Rectal smooth muscle tissue (tissue), 1 donor: ENCODE data around the gene SKIDA1.
A peak's percentile ranks its signal among the peaks of the same experiment; 100 is the strongest.

Experiments used
- H3K27ac ChIP-seq: one replicate; pipeline ENCODE4 v1.7.0; 2013; ENCODE audit warnings: low read depth, low read length, inconsistent platforms
- H3K27me3 ChIP-seq: one replicate; pipeline ENCODE4 v1.7.0; 2013; ENCODE audit warnings: low read length; ENCODE audit not compliant: control insufficient read depth, insufficient read depth
- H3K36me3 ChIP-seq: one replicate; pipeline ENCODE4 v1.7.0; 2013; ENCODE audit warnings: low read length; ENCODE audit not compliant: control insufficient read depth, insufficient read depth
- H3K4me1 ChIP-seq: one replicate; pipeline ENCODE4 v1.7.0; 2013; ENCODE audit warnings: low read length; ENCODE audit not compliant: control insufficient read depth, insufficient read depth
- H3K4me3 ChIP-seq: one replicate; pipeline ENCODE4 v1.7.0; 2013; ENCODE audit warnings: low read length
- H3K9ac ChIP-seq: one replicate; pipeline ENCODE4 v1.7.0; 2013; ENCODE audit warnings: low read length

Gene SKIDA1

DNA sequence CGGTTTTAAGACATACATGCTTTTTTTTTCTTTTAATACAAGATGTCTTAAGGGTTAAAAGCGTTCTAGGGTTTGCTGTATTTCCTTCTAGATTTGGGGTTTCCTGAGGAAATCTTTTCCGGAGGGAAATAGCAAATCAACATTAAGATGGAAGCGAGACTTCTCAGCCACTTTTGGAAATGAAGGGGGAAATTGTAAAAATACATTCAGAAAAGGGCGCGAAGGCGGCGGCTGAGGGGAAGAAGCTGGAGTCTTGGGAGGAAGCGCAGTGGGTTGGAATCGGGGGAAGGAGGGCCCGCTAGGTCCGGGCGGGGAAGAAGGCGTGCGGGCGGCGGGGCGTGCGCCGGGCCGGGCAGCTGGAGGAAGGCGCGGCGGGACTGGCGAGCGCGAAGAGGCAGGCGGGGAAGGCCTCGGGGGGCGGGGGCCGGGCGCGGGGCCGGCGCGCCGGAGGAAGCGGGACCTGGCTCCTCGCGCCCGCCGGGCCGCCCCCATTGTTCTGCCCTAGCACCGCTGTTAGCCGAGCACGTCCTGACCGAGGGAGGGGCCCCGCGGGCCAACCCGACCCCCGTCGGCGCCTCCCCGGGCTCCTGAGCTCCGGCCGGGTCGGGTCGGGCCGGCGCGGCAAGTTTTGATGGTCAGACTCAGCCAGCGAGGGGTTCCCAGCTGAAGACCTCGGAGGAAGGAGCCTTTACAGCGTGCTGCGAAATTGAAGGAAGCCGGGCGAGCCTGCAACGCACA is 1.5 kb upstream of the SKIDA1 start:
- peak overlapping the region; percentile 45 for H3K9ac ChIP-seq

DNA sequence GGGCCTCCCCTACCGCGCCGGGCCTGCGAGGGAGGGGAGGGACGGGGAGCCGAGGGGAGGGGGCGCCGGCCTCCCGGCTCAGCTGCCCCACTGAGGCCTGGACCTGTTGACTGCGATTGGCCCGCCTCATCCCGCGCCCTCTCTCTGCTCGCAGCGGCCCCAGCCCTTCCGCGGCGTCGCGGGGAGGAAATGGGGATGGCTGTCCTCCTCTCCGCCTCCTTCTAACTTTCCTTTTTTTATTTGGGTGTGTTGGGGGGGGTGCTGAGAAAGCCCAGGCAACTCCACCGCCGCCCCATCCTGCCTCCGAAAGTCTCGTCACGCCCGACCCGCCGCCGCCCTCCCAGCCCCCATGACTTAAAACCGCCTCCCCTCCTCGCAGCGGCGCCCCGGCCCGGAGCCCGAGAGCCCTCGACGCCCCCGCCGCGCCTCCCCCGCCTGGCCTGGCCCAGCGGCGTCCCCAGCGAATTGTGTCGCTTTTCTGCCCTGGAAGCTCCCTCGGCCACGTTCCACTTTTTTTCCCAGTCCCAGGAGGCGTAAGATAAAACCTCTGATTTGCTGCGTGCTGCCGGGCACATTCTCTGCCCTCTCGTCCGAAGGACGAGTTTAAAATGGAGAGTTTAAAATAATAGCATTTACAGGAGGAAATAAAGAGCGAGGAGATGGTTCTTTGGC is 842 bp upstream of the SKIDA1 start:
- Histone ChIP-seq H3K4me3 (peak overlapping the region; percentile 72), H3K36me3 (no peaks in the 10 kb centered on the region), H3K9ac (peak overlapping the region; percentile 45), H3K27me3 (no peaks in the 10 kb centered on the region), H3K27ac (peak overlapping the region; percentile 99), H3K4me1 (peaks cover 8% of the 10 kb centered on the region)

More for the DNA sequence above, 1.5 kb upstream of the SKIDA1 start:
- Histone ChIP-seq H3K36me3 (no peaks in the 10 kb centered on the region), H3K4me3 (peak overlapping the region; percentile 72), H3K27ac (peak overlapping the region; percentile 99), H3K4me1 (peaks cover 10% of the 10 kb centered on the region), H3K27me3 (no peaks in the 10 kb centered on the region)

DNA sequence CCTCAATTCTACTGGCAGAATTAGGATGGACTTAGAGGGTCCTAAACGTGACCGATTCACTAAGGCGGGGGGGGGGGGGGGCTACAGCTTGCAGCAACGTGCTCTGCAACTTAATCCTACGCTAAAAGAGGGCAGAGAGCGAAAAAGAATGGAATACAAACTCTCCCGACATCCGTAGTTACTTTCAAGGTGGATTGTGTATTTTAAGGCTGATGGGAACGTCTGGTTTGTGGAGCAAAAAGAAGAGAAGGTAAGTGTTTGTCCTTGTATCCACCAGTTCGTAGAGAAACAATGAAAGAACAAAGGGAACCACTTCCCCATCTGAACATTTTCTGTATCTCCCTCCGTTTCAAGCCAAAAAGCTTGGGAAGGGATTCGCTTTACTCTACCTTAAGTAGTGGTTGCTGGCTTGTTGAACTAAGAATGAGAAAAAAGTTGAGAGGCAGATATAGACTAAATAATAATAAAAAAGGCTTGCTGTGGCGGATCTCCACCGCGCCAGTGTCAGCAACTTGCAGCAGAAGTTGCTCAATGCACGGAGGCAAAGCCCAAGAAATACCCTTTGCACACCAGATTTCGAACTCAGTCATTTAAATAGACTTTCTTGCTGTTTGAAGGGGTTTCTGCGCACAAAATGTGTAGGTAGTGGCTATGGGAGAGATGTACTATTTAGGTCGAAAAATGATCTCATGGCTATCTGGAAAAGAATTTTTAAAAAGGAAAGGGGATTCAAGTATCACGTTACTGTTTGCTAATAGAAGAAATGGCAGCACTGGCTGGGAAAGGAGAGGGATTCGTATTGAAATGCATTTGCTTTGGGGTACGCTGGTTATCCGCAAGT is 736 bp downstream of the SKIDA1 start:
- Histone ChIP-seq H3K9ac (peak overlapping the region; percentile 13), H3K27me3 (no peaks in the 10 kb centered on the region), H3K27ac (peak overlapping the region; percentile 99), H3K36me3 (no peaks in the 10 kb centered on the region), H3K4me3 (peak overlapping the region; percentile 72), H3K4me1 (peaks cover 8% of the 10 kb centered on the region)

- Histone ChIP-seq H3K27ac (peak overlapping the region; percentile 99), H3K4me1 (peaks cover 6% of the 10 kb centered on the region), H3K27me3 (no peaks in the 10 kb centered on the region), H3K36me3 (no peaks in the 10 kb centered on the region), H3K9ac (no peak overlapping the region), H3K4me3 (no peak overlapping the region)
Measured at GRCh38 chr10:21524131-21524525, 1.4 kb downstream of the SKIDA1 start.

DNA sequence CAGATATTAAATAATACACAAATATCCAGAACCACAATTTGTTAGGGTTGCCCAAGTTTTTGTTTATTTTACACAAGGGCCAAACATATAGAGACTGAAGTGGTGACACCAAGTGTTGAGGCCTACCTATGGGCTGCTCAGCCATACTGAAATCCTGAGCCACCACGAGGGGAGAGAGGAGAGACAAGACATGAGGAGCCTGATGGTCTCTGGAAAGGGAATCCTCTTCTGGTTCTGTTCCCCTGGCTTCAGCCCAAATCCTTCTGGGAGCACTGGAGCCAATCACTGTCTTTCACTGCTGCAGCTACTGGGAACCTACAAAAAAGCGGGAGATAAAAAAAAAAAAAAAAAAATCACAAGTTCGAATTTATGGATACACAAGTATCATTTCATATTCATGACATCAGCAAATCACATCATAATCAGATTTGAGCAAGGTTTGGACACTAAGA is 1.9 kb downstream of the SKIDA1 start:
- Histone ChIP-seq H3K27me3 (peaks cover 3% of the 10 kb centered on the region), H3K9ac (no peak overlapping the region), H3K27ac (peak overlapping the region; percentile 99), H3K4me1 (peaks cover 6% of the 10 kb centered on the region), H3K36me3 (no peaks in the 10 kb centered on the region), H3K4me3 (no peak overlapping the region)

DNA sequence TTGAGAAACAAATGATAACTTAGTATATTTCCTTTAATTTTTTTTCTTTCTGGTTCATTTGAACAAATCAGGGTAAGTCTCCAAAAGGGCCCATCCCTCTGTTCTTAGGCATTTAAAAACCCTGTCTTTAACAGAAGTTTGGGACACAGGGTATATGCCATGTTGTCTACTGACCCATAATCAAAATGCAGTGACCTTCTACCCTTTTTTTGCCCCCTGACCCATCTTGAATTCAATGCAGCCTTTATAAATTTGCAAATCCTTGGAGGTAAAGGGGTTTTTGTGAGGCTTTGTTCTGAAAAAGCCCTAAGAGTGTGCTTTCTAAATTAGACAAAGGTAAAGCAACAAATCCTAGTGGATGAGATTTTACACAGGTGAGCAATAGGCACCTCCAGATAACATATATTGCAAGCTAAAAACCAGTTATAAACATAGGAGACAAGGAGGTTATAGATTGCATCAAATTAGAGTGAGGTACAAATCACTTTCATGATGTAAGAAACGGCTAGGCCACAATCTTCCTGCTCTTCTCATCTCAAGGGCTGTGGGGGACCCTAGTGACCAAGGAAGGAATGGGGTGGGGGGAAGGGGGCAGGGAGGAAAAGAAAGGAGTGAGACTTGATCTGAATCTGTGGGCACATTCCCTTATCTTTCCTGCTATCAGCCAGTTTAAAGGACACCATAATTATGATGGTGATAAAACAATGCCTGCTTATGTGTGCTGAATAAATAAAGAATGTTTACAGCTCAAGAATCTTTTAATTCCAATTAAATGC is 2.7 kb downstream of the SKIDA1 start:
- Histone ChIP-seq H3K9ac (no peak overlapping the region), H3K36me3 (no peaks in the 10 kb centered on the region), H3K27ac (peak overlapping the region; percentile 99), H3K27me3 (peaks cover 3% of the 10 kb centered on the region), H3K4me1 (peaks cover 6% of the 10 kb centered on the region), H3K4me3 (no peak overlapping the region)

DNA sequence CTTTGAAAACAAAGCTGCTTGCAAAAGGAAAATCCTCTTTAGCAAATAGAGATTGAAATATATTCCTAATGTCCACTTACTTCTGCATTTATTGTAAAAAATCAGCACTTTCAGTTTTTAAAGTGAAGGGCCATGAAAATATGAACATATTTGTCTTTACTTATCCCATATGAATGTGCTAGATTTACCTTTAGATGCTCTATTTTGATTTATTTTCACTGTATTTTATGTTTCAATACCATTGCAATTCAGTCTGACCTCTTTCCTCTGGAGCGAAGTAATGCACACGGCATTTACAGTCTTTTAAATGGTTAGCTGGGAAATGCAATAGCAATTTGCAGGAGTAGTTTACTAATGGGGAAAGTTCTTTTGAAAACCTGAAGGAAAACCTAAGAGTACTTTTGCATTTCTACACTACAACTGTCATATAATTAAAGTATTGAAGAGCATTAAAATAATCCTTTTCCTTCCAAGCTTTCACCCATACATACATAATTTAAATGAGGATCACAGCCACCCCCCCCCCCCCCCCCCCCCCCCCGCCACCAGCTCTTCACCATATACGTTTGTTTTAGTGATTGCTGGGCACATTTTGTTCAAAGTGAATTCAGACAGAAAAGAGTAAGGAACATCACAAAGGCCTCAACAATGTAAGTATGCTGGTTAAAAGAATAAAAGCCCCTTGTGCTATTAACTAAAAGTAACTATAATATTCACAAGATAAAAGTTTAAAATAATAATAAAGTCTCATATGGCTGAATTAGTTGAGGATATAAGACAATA is 3.5 kb downstream of the SKIDA1 start:
- Histone ChIP-seq H3K27ac (peak overlapping the region; percentile 42), H3K4me1 (peaks cover 6% of the 10 kb centered on the region), H3K36me3 (no peaks in the 10 kb centered on the region), H3K4me3 (no peak overlapping the region), H3K27me3 (peaks cover 3% of the 10 kb centered on the region), H3K9ac (no peak overlapping the region)

DNA sequence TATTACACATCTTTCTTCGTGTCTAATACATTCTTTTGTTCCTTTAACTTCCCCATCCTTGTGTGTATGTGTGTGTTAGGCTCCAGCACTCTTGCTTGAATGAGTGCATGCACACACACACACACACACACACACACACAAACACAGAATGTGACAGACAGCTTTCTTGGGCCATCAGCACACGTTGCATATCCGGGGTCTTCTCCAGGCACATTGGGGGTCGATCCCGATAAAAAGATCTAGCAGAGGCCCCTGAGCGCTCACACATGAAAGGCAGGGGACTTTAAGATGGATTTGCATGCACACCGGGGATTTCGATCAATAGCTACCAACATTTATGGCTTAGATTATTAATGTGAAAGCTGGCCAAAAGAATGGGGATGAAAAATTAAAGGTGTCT is 4.5 kb downstream of the SKIDA1 start:
- no peaks in the 10 kb centered on the region for H3K36me3 ChIP-seq
- H3K4me1 ChIP-seq = peaks cover 6% of the 10 kb centered on the region
- H3K4me3 ChIP-seq = no peak overlapping the region
- H3K27ac ChIP-seq = peak overlapping the region; percentile 57
- H3K9ac ChIP-seq = no peak overlapping the region
- peaks cover 5% of the 10 kb centered on the region for H3K27me3 ChIP-seq

- no peak overlapping the region for H3K9ac ChIP-seq
- H3K4me3 ChIP-seq = no peak overlapping the region
- peaks cover 6% of the 10 kb centered on the region for H3K4me1 ChIP-seq
- H3K27ac ChIP-seq = peak overlapping the region; percentile 57
- H3K36me3 ChIP-seq = no peaks in the 10 kb centered on the region
- H3K27me3 ChIP-seq = peaks cover 5% of the 10 kb centered on the region
Measured at GRCh38 chr10:21520509-21520908, 5.0 kb downstream of the SKIDA1 start.

GRCh38 chr10:21519941-21520436 is 5.5 kb downstream of the SKIDA1 start:
- peak overlapping the region; percentile 74 for H3K27ac ChIP-seq
- H3K4me1 ChIP-seq = peaks cover 6% of the 10 kb centered on the region
- H3K4me3 ChIP-seq = peak overlapping the region; percentile 59
- peak overlapping the region; percentile 32 for H3K9ac ChIP-seq
- no peaks in the 10 kb centered on the region for H3K36me3 ChIP-seq
- H3K27me3 ChIP-seq = peaks cover 7% of the 10 kb centered on the region

DNA sequence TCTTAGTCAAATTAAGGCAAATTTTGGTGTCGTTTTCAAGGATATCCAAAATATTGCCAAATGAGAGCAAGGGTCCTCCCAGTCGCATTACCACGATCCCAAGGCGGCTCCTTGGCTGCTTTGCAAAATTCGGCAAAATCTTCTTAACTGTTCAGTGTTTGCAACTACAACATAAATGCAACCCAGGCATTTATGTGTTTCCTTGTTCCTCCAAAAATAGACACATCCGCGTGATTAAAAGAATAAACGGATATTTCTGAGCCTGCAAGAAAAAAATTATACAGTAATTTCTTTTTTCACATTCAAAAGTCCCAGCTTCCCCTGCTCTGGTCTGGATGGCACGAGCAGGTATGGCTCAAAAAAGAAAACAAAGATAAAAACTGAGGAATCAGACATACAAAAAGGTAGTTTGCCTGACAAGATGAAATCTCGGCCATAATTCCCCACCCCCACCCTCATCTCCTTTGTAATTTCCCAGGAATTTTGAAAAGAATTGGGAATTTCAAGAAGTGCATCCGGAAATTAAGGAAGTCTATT is 6.0 kb downstream of the SKIDA1 start:
- H3K27me3 ChIP-seq = peaks cover 7% of the 10 kb centered on the region

More for the DNA sequence above, 6.0 kb downstream of the SKIDA1 start:
- Histone ChIP-seq H3K9ac (no peak overlapping the region), H3K4me1 (peaks cover 6% of the 10 kb centered on the region), H3K4me3 (peak overlapping the region; percentile 59), H3K27ac (peak overlapping the region; percentile 74), H3K36me3 (no peaks in the 10 kb centered on the region)
